Small intestine (tissue), 7 donors: ENCODE measurements around the gene KIF5C. TPM values are rescaled to one million over a fixed set of nuclear protein-coding genes. Genes with fewer than 3 reads are reported as not detected.
A peak's percentile ranks its signal among the peaks of the same experiment; 100 is the strongest.

Experiments
- DNase-seq, 2 donors: peaks; one replicate each; pipeline versions ENCODE4 v3.0.0 to v3.0.0-alpha.2; 2013
- FAIRE-seq: peaks from 2 replicates; lab custom pipeline; 2012; peaks lifted over from hg19 to GRCh38; lab: Jason Lieb, UNC
- H3K27ac ChIP-seq, 3 donors: one replicate each; pipeline ENCODE4 v1.5.1; 2013; ENCODE audit warnings: low read length in 2 of 3, mild to moderate bottlenecking in 2 of 3, control low read depth in 1 of 3, inconsistent platforms in 1 of 3, low read depth in 1 of 3, moderate library complexity in 1 of 3
- H3K27me3 ChIP-seq, 3 donors: one replicate each; pipeline ENCODE4 v1.6.1; 2013; ENCODE audit warnings: low read length in 3 of 3, inconsistent platforms in 1 of 3; ENCODE audit not compliant: control insufficient read depth in 3 of 3, insufficient read depth in 3 of 3
- H3K36me3 ChIP-seq, 3 donors: one replicate each; pipeline ENCODE4 v1.6.1; 2013; ENCODE audit warnings: low read length in 3 of 3, inconsistent platforms in 1 of 3, low read depth in 1 of 3, mild to moderate bottlenecking in 1 of 3, moderate library complexity in 1 of 3; ENCODE audit not compliant: control insufficient read depth in 3 of 3, insufficient read depth in 2 of 3
- H3K4me1 ChIP-seq, 3 donors: one replicate each; pipeline ENCODE4 v1.6.1; 2013; ENCODE audit warnings: low read length in 2 of 3, inconsistent platforms in 1 of 3, low read depth in 1 of 3, mild to moderate bottlenecking in 1 of 3, moderate library complexity in 1 of 3; ENCODE audit not compliant: control insufficient read depth in 3 of 3, insufficient read depth in 2 of 3
- H3K4me3 ChIP-seq, 3 donors: one replicate each; pipeline ENCODE4 v1.5.1; 2013; ENCODE audit warnings: low read length in 3 of 3, control low read depth in 1 of 3, inconsistent platforms in 1 of 3, low read depth in 1 of 3, mild to moderate bottlenecking in 1 of 3, moderate library complexity in 1 of 3
- H3K9me3 ChIP-seq, 2 donors: one replicate each; pipeline ENCODE4 v1.6.1; 2013; ENCODE audit warnings: low read depth in 1 of 2, low read length in 1 of 2; ENCODE audit not compliant: control insufficient read depth in 2 of 2, insufficient read depth in 1 of 2
- WGBS, 3 donors: extraction: QIAGEN DNeasy Blood & Tissue Kit; methylation state at CpG; one replicate each; pipeline ENCODE4 v1.1.7; 2013; 5-methylcytosine and 5-hydroxymethylcytosine counted together
- polyA plus RNA-seq, 4 donors: library from polyadenylated mRNA; stranded (reverse) in 3 of 4; unstranded in 1 of 4; fragments of 200-250 nt in 3 of 4; fragments of 120-200 nt in 1 of 4; gene quantifications; one replicate each; pipeline versions ENCODE4 v1.2.1 to v1.2.3, GENCODE V29; 2013
- donor health status: healthy with polysubstance abuse.
- donor health status: control.
- donor health status: control.
- donor health status: Bipolar disorder and iron deficiency.
- donor health status: healthy.

KIF5C gene
- polyA plus RNA-seq, 4 donors = 0.22 to 6.4 (median 2.4) TPM

DNA sequence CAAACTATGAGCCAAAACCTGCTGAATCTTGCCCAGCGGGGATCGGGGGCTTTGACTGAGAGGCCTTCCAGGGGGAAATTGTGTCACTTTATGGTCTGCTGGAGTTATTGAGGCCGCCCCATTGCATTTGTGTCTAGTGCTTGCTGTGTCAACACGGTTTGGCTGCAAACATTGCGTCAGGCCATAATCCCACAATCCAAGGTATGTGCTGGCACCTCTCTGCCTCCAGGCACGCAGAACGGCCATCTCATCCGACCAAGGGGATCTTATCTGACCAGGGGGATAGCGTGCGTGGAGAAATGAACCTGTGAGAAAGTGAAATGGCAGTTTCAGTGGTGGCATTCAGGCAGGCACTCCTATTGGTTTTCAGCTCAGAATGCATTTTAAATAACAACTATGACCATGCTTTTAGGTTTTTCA lies 145.4 kb downstream of the KIF5C start:
- Histone ChIP-seq H3K27me3 (no peaks in the 10 kb centered on the region), H3K36me3 (no peaks in the 10 kb centered on the region), H3K27ac (peak overlapping the region in 1 of 3 donors; percentile 34), H3K4me3 (no peak overlapping the region), H3K9me3 (no peaks in the 10 kb centered on the region), H3K4me1 (peaks cover 0 to 12% (median 2%) of the 10 kb centered on the region in 3 donors)
- WGBS, 3 donors = 81 to 85% (median 82%) methylated on average over 10 of the region's 10 CpGs
- DNase-seq (peak in 1 of 2 donors; percentile 80), FAIRE-seq (no peak)

DNA sequence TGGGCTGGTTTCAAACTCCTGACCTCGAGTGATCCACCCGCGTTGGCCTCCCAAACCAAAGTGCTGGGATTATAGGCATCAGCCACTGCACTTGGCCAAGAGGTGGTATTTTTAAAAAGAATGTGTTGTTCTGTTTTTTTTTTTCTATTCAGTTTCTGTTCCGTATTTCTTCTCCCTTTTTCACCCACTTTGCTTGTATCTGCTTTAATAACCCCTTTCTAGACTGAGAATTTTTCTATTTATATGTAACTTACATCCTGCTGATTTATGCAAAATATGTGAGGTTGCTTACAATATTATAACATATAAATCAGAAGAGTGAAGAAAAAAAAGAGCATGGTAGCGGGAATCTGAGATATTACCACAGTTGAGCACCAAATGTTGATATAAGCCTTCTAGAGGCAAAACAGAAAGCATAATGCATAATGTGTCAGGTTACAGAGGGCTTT lies 146.3 kb downstream of the KIF5C start:
- DNase-seq (no peak), FAIRE-seq (no peak)
- no peak overlapping the region for H3K4me3 ChIP-seq
- no peaks in the 10 kb centered on the region for H3K36me3 ChIP-seq
- H3K4me1 ChIP-seq = peaks cover 0 to 12% (median 2%) of the 10 kb centered on the region in 3 donors
- H3K9me3 ChIP-seq = no peaks in the 10 kb centered on the region
- H3K27ac ChIP-seq = no peak overlapping the region
- no peaks in the 10 kb centered on the region for H3K27me3 ChIP-seq
- 83 to 89% (median 86%) methylated on average over 5 of the region's 5 CpGs for WGBS, 3 donors

DNA sequence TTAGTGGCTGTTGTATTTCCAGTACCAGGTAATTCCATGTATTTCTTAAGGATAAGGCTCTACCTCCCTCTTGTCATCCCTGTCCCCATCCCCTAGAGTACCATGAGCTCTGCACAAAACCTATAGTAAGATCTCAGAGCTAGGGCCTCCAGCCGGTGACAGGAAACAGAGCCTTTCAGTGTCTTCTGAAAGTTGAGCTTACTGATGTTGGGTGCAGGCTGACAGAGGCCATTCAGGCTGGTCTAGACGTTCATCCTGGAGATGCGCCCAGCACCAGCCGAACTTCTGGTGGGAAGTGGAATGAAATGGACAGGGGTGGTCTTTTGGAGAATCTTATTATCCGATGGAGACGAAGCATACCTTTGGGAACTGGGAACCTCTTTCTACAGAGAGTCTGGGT lies 146.7 kb downstream of the KIF5C start:
- Histone ChIP-seq H3K9me3 (no peaks in the 10 kb centered on the region), H3K27ac (no peak overlapping the region), H3K27me3 (no peaks in the 10 kb centered on the region), H3K36me3 (no peaks in the 10 kb centered on the region), H3K4me1 (peaks cover 0 to 12% (median 2%) of the 10 kb centered on the region in 3 donors), H3K4me3 (no peak overlapping the region)
- FAIRE-seq (no peak), DNase-seq (no peak)
- WGBS, 3 donors = 85 to 90% (median 88%) methylated on average over 6 of the region's 6 CpGs

DNA sequence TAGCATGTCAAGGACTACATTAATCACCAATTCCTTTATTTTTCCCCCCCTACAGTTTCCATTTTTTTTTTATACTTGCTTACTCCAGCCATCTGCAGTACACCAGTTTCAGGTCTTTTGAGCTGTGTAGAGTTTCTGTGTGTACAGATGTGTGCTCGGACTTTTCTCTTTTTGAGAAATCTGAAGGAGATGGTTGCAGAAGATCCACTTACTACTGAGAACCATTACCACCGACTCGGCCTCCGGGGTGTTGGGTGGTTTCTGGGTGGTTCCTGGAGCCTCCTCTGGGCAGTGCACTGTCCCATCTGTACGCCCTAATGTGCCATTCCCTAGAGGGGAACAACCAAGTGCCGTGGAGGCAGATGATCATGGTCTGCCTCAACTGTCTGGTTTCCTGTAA lies 148.1 kb downstream of the KIF5C start:
- H3K27me3 ChIP-seq = no peaks in the 10 kb centered on the region
- H3K4me3 ChIP-seq = no peak overlapping the region
- WGBS, 3 donors = 89 to 96% (median 90%) methylated on average over 6 of the region's 6 CpGs
- no peaks in the 10 kb centered on the region for H3K36me3 ChIP-seq
- FAIRE-seq = no peak
- DNase-seq = no peak
- H3K27ac ChIP-seq = no peak overlapping the region
- H3K4me1 ChIP-seq = peaks cover 0 to 12% (median 2%) of the 10 kb centered on the region in 3 donors
- no peaks in the 10 kb centered on the region for H3K9me3 ChIP-seq

DNA sequence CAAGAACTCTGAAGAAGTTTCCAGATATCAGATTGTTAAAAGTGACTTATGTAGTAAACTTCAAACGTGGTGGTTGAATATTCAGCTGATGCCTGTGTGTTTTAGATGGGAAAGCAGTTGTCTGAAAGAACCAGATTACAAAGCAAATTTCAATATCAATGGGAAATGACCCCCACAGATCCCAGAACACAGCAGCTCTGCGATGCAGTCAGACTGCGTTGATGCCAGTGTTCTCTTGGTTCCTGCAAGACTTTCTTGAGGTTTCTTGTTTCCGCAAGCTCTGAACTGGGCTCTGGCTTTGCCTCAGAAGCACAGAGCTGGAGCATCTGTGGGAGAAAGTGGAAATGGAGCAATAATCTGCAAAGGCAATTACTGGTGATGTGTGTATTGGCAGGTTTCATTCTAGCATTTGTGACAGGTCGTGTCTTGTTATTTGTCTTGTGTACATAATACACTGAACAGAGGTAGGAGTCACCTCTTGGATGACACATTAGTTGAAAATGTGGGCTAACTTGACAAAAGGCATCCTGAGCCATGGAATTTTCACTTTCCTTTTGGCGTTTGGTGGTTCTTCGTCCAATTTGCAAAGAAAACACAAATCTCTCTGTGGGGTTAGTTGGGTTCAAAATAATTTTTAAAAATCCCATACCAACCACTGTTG lies 152.7 kb downstream of the KIF5C start:
- Histone ChIP-seq H3K4me3 (no peak overlapping the region), H3K36me3 (no peaks in the 10 kb centered on the region), H3K9me3 (no peaks in the 10 kb centered on the region), H3K4me1 (no peaks in the 10 kb centered on the region), H3K27ac (no peak overlapping the region), H3K27me3 (no peaks in the 10 kb centered on the region)
- FAIRE-seq = no peak
- 72 to 77% (median 75%) methylated on average over 7 of the region's 7 CpGs for WGBS, 3 donors
- no peak for DNase-seq

DNA sequence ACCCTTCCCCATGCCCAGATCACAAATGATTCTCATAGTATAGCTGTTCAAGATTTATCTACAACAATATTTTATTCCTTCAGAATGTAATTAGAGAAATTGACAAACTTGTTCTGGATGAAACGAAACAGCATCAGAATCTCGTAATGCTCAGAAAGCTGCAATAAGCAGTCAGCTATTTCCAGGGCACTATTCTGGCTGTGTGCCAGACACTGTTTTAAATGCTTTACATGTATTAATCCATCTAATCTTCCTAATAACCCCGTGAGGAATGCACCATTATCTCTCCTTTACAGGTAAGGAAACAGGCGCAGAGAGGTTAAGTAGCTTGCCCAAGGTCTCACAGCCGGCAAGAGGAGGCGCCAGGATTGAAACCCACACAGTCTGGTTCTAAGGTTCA lies 153.3 kb downstream of the KIF5C start:
- DNase-seq = no peak
- H3K27me3 ChIP-seq = no peaks in the 10 kb centered on the region
- no peak overlapping the region for H3K4me3 ChIP-seq
- WGBS, 3 donors = 71 to 76% (median 71%) methylated on average over 6 of the region's 6 CpGs
- no peak for FAIRE-seq
- H3K9me3 ChIP-seq = no peaks in the 10 kb centered on the region
- no peak overlapping the region for H3K27ac ChIP-seq
- H3K4me1 ChIP-seq = no peaks in the 10 kb centered on the region
- no peaks in the 10 kb centered on the region for H3K36me3 ChIP-seq

DNA sequence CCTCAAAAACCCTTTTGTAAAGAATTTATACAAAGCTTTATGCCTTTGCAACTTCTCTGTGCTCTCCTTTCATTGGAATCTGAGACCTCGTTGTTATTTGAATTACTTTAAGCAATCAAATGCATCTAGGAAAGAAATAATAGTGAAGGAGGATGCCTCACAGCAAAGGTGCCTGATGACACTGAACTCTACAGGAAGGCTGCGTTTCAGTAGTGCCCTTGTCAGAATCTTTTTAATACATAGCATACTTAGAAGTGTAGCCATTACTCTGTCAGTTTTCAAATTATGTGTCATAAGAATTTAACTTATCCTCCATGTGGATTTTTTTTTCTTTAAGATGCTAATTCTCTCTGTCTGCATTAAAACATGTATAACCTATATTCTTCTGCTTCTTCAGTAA lies 153.9 kb downstream of the KIF5C start:
- Histone ChIP-seq H3K9me3 (no peaks in the 10 kb centered on the region), H3K4me3 (no peak overlapping the region), H3K27ac (no peak overlapping the region), H3K36me3 (no peaks in the 10 kb centered on the region), H3K4me1 (peaks cover 0 to 3% (median 0%) of the 10 kb centered on the region in 3 donors), H3K27me3 (no peaks in the 10 kb centered on the region)
- DNase-seq (no peak), FAIRE-seq (no peak)
- WGBS, 3 donors = 65 to 74% (median 69%) methylated on average over 2 of the region's 2 CpGs

DNA sequence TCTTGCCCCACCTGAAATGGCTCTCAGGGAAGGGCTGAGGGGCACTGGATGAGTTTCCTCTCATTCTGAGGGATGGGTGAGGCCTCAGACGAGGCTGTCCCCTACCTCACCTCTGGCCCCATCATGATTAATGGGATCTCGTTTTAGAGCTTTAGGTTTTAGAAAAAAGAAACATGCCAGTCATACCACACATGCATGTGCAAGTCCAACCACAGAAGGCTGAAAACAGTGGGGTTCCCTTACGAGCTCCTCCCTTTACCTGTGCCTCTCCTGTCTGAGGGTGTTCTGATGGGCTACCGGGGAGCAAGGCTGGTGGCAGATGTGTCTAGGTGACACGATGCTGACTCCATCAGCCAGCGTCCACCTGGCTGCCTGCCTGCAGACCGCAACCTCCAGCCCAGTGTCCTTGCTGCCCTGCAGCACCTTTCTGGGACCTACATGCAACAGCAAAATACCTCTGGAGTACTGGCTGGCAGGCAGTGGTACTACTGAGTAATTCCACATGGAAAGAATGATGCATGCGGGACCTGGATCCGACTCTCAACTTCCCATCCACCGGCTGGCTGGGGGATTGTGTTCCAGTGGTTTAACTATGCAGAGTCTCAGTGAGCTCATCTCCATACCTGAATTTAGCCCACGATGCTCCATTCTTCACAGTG lies 154.4 kb downstream of the KIF5C start:
- H3K27ac ChIP-seq = no peak overlapping the region
- H3K4me1 ChIP-seq = peaks cover 0 to 3% (median 0%) of the 10 kb centered on the region in 3 donors
- WGBS, 3 donors = 82 to 83% (median 82%) methylated on average over 11 of the region's 11 CpGs
- no peak for DNase-seq
- no peak for FAIRE-seq
- no peaks in the 10 kb centered on the region for H3K36me3 ChIP-seq
- peaks cover 0 to 2% (median 0%) of the 10 kb centered on the region in 3 donors for H3K27me3 ChIP-seq
- H3K4me3 ChIP-seq = no peak overlapping the region
- H3K9me3 ChIP-seq = no peaks in the 10 kb centered on the region
